GM10266 (cell line): ENCODE data around the gene RNF141.

Source experiments
- DNase-seq: peaks from one replicate; pipeline ENCODE4 v3.0.0; 2012; ENCODE audit errors: extremely low spot score
- CTCF ChIP-seq: IDR thresholded peaks from 2 replicates; pipeline ENCODE4 v1.5.1; 2012; ENCODE audit warnings: mild to moderate bottlenecking, low read depth; ENCODE audit not compliant: control insufficient read depth, insufficient read depth; ENCODE audit errors: missing control alignments

RNF141 gene

GRCh38 chr11:10476927-10477689, 63.9 kb downstream of the RNF141 start:
- no peak for DNase-seq
- no peak for TF ChIP-seq CTCF

GRCh38 chr11:10476342-10476741, 64.6 kb downstream of the RNF141 start:
- DNase-seq, result no peak
- no peak for TF ChIP-seq CTCF

GRCh38 chr11:10474551-10474950, 66.4 kb downstream of the RNF141 start:
- DNase-seq, result no peak
- TF ChIP-seq CTCF, result no peak

- TF ChIP-seq CTCF, result no peak
- DNase-seq, result no peak
Observed at GRCh38 chr11:10473371-10473770, 67.6 kb downstream of the RNF141 start.

GRCh38 chr11:10462746-10463300, 78.2 kb downstream of the RNF141 start:
- TF ChIP-seq CTCF, result no peak
- no peak for DNase-seq
